Gastroesophageal sphincter (tissue), 3 donors: ENCODE results near the gene BCAS3.

Source experiments
- EP300 ChIP-seq: sonication (generic); formaldehyde crosslinking; IDR thresholded peaks from one replicate; pipeline ENCODE4 v1.6.1; 2017; ENCODE audit warnings: antibody characterized with exemption, mild to moderate bottlenecking
- POLR2A ChIP-seq, 2 donors: fragments of 450-650 bp; IDR thresholded peaks; one replicate each; pipeline ENCODE4 v1.6.1; 2017; ENCODE audit warnings: antibody characterized with exemption in 2 of 2, mild to moderate bottlenecking in 2 of 2, moderate library complexity in 1 of 2
- POLR2AphosphoS5 ChIP-seq: sonication (generic); formaldehyde crosslinking; IDR thresholded peaks from one replicate; pipeline ENCODE4 v1.6.1; 2017; ENCODE audit warnings: antibody characterized with exemption
- TF ChIP-seq, protein P1 (sequence below), 4 experiments: fragments of 200-600 bp in 2 of 4; fragments of 450-650 bp in 2 of 4; sonication (generic) in 1 of 4; IDR thresholded peaks; one replicate each; pipeline ENCODE4 v1.5.1; 2017 to 2019; ENCODE audit warnings: antibody characterized with exemption in 4 of 4, mild to moderate bottlenecking in 2 of 4, moderate library complexity in 2 of 4

DNA sequence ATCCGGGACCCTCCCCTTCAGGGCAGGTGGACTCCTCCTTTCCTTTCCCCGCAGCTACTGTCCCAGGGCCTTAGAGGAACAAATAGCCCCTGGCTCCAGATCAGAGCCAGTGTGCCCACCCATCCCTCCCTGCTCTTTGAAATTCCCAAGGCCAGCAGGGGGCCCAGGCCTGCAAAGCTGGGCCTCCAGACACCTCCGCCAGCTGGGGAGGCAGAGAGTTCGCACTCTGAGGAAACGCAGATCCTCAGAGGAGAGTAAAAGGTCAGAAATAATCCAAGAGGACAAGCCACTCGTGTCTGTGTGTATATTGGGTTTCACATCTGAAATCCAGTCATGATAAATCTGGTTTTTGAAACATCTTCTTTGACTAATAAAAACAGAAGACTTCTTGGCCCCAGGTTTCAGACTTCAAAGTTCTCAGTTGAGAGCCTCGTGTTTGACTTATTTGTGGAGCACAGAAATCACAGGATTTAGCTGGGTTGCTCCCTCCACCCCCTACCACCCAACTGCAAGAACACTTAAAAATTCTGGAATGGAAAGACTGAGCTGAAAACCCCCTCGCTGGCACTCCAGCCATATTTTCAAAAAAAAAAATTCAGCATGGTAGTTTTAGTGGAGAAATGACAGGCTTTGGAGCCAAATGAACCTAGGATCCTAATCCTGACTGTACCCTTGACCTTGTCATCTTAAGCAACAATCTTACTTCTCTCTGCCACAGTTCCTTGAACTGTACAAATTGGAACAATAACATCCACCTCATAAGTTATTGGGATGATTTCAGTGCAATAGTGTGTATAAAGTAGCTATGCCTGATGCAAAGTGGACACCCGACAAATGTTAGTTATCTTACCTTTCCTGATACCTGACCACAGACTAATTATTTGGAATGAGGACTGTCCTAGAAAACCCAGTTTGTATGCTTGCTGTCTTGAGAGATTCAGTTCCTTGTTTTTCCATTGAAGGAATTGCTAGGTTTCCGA is 677.5 kb downstream of the BCAS3 start:
- TF ChIP-seq POLR2A (IDR thresholded peaks at IDR 0.05) (no peak), EP300 (no peak), POLR2AphosphoS5 (no peak)
- TF ChIP-seq, protein P1, sequence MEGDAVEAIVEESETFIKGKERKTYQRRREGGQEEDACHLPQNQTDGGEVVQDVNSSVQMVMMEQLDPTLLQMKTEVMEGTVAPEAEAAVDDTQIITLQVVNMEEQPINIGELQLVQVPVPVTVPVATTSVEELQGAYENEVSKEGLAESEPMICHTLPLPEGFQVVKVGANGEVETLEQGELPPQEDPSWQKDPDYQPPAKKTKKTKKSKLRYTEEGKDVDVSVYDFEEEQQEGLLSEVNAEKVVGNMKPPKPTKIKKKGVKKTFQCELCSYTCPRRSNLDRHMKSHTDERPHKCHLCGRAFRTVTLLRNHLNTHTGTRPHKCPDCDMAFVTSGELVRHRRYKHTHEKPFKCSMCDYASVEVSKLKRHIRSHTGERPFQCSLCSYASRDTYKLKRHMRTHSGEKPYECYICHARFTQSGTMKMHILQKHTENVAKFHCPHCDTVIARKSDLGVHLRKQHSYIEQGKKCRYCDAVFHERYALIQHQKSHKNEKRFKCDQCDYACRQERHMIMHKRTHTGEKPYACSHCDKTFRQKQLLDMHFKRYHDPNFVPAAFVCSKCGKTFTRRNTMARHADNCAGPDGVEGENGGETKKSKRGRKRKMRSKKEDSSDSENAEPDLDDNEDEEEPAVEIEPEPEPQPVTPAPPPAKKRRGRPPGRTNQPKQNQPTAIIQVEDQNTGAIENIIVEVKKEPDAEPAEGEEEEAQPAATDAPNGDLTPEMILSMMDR (IDR thresholded peaks at IDR 0.05) = no peak
